ENCODE measurements around the gene FAM120A.
"Not testable (repeated sequence)": the region's sequence is repeated elsewhere in the genome, so short reads cannot be mapped to it uniquely, and the experiment has no call there.

Gene FAM120A

DNA sequence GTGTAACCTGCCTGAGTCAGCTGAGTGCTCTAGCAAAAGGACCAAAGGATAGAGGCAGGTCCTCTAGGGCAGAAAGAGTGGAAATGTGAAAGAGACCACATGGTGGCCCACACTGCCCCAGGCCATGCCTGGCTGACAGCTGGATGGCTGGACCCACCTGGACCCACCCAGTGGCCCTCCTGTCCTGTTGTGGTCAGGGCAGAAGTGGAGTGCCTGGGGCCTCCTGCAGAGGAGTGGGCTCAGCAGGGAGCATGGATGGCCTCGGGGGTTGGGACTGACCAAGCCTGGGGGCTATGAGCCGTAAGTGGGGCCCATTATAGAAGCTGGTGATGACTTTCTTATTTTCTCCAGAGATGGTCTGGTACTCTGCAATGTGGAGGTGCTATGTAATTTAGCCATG lies 57.6 kb downstream of the FAM120A start:
- no peak for DNase-seq (ENCODE audit: low read depth in 2 of 2)

DNA sequence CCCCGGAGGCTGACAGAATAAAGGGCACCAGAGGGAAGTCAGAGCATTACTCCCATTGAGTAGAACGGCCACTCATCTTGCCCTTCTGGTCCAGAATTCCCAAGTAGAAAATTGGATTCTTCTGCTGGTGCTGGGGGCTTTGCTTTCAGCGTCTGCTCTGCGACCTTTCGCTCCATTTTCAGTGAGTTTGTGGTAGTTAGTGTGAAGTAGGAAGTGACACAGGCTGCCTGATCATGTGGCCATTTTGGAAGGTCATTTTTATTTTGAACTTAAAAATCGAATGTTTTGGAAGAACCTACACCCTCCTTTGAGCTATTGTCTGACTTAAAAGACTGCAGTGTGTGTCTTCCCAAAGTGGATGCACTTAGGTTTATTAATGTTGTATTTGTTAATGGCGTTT lies 58.6 kb downstream of the FAM120A start:
- no peak for DNase-seq (ENCODE audit: low read depth in 2 of 2)

DNA sequence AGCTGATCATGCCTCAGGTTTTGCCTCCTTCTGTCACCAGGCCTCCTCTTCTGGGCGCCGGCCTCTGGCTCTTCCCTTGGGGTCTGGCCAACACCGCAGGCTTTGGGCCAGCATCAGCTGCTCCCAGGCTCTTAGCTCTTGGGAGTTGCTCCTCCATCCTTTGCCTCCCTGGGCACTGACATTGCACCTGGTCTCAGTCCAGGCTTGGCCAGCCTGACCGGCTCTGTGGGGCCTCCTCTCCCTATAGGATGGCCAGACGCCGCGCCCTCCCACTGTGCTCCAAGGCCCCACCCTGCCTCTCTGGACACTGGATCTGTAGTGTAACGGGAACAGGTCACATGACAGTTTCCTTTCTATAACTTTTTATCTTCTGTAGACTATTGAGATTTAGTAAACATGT lies 59.7 kb downstream of the FAM120A start:
- DNase-seq (ENCODE audit: low read depth in 2 of 2): not testable (repeated sequence)

DNA sequence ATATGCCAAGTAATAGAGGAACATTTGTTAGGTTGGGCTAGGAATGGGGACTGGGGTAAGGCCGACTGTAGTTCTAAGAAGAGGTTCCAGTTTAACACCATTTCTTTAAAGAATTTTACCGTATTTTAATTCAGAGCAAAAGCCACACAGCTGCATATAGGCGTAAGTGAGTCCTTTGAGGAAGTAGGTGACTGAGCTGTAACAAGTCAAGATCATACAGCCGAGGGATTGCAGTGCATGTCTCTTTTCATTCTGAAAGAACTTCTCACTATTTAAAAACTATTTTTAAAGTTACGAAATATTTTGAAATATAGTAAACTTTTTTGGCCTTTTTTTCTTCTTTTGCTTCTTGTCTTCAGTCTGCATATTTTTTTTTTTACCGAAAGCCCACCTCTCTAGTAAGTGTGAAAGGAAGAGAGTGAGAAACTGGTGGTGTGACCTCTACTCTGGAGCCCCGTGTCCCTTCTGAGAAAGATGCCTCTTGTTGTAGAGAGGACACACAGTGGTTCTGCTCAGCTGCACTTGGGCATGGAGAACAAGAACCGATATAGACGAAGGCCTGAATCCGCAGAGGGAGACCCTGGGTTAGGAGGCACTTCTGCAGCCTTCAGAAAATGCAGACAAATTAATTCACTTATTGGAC lies 60.8 kb downstream of the FAM120A start:
- not testable (repeated sequence) for DNase-seq (ENCODE audit: low read depth in 2 of 2)

DNA sequence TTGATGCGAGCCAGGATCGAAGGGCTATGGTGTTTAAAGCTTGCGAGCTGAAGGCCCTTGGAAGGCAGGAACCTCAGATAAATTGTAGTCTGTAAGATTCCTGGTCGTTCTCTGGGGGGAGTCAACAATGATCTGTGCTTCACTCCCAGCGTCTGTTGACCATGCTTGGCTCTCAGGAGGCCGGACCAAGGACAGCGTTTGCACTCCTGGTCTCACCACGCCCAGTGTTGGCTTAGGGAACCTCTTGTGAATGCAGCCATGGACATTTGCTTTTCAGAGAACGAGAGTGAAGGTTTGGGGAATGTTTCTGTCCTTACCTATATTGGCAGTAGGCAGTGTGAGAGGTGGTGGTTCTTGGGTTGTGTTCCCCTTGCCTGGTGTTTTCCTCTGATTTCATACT lies 62.1 kb downstream of the FAM120A start:
- DNase-seq (ENCODE audit: low read depth in 2 of 2): no peak

DNA sequence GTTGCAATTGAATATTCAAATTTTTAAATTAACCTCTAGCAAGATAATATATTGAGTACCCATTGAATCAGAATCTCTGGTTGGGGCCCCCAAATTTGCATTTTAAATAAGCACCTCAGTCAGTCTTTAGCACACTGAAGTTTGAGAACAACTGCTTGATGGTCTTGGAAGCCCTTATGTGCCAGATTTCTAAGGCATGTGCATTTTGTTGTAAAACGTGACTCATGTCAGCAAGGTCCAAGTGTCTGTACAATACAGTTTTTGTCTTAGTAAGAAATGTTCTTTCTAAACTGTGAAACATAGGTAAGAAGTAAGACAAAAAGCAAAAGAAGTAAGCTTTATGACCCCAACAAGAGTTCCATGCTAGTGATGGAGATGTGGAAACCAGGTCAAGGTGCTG lies 65.8 kb downstream of the FAM120A start:
- DNase-seq (ENCODE audit: low read depth in 2 of 2): no peak

DNA sequence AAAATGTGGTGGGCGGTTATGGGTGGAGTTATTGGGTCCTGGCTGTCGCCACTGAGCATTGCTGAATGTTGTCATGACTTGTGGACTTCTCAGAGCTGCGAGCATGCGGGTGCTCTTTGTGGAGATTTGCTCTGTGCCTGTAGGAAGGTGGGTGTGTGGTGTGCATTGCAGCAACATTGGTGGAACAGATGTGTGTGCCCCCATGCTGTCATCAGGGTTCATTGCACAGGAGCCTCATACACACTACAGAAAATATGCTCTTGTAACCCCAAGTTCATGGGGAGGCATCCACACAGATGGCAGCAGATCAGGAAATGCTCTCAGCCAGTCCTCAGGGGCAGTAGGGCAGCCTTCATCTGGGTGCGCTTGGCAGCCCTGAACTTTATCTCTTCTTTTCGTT lies 69.0 kb downstream of the FAM120A start:
- no peak for DNase-seq (ENCODE audit: low read depth in 2 of 2)

DNA sequence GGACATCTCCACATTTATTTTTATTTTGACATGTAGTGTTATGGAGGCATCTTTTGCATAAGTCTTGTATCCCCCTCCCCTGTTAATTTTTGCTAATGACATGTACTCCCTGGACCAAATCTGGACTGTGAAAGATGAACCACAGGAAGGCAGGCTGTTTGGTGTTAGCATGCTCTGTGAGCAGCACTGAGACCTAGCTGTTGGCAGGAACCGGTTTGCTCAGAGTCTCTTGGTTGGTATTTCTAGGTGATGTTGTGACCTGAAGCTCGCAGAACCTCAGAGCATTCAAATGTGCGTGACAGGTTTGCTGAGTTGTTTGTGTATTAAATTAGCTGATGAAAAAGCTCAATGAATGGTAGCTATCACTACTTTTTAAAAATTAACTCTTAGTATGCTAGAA lies 71.3 kb downstream of the FAM120A start:
- no peak for DNase-seq (ENCODE audit: low read depth in 2 of 2)

DNA sequence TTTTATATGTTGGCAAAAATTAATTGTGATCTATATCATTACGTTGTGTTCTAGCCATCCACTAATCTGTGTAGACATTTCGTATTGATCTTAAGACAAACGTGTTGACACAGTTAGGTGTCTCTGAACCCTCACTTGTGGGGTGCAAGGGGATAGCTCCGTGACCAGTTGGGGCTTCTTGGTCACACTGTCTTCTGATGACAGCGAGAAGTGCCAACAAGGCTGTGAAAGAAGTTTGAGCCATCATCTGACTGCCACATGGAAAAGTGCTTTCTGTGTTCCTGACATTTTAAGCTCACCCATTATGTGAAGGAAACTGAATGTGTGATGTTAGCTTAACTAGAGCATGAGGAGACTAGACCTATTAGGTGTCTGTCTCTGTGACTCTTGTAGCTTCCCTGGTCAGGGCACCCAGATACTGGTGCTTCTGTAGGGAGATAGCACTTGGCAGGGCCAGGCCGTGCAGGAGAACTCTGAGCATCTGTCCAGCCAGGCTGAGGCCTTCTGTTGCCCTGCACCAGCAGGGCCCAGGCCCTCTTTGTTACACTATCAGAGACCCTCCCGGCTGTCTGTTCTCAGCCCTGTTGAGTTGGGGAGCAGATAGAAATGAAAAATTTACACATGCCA lies 72.1 kb downstream of the FAM120A start:
- no peak for DNase-seq (ENCODE audit: low read depth in 2 of 2)

DNA sequence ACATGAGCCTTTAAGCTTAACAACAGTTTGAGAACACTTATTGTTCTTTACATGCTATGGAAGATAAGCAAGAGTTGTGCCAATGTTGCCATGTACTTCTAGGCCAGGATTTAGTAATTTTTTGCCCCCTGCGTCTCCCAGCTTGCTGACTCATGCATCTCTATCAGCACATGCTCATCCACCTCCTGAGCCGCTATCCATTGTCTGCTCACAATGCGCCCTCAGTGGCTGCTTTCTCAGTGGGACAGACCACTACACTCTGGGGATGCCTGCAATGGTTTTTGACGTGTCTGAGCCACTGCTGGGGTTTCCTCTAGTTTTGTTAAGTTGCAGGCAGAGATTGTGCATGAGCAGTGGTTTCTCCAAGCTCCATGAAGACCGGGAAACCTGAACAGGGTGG lies 74.0 kb downstream of the FAM120A start:
- DNase-seq (ENCODE audit: low read depth in 2 of 2): no peak

DNA sequence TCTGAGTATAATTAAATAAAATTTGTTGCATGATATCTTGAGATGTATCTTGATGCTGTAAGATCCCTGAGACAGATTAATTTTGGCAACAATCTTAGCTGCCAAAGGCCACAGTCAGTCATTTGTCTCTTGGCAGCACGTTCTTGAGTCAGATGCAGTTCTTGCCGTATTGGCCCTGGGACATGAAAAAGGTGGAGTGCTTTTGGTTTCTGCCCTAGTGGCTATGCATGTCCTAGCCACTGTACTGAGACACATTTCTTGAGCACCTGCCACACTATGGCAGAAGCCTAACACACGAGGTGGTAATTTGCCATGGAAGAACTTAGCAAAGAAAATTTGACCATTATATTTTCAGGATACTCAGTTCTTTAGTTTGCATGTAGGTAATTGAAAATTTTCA lies 79.9 kb downstream of the FAM120A start:
- no peak for DNase-seq (ENCODE audit: low read depth in 2 of 2)

DNA sequence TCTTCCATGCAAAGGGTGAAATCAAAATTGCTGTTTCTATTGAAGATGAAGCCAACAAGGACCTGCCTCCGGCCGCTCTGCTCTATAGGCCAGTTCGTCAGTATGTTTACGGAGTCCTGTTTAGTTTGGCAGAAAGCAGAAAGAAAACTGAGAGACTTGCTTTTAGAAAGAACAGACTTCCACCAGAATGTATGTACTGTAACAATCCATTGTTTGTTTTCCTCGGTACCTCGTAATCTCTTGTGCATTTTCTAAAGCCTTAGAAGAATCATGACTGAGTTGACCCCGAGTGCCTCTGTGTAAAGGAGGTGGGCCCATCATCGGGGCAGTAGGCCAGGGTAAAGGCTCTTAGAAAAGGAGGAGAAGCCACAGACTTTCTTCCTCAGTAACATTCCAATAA lies 80.7 kb downstream of the FAM120A start:
- no peak for DNase-seq (ENCODE audit: low read depth in 2 of 2)

DNA sequence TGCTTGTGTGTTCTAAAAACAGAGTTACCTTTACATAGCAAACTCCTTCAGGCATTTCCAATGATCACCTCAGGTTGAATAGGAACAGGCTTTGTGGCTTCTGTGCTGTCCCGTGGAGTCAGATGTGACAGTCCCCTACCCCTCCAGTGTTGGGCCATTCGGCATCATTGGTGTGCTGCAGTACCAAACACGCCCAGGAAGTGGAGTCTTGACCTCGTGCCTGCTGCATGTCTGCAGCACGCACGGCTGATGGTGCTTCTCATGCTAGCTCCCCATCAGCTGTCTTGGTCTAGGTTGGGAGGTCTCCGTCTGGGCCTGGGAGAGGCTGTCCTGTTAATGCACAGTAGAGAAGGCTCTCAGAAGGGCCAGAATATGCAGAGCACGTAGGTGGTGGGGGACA lies 82.4 kb downstream of the FAM120A start:
- no peak for DNase-seq (ENCODE audit: low read depth in 2 of 2)

DNA sequence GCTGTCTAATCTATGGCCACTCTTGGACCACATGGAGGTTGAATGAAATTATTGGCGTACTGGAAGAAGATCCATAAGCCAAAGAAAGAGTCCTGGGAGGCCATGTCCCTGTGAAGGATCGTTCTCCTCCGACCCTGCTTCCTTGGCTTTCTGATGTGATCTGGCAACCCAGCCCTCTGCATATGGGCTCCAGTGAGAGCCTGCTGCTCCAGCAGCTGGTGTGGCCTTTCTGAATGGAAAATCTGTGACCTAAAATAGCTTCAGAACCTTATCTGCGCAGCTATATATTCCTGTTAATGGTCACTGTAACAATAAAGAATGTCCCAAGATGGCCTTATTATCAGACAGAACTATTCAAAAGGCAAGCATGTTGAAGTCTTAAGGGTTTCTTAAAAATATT lies 84.7 kb downstream of the FAM120A start:
- no peak for DNase-seq (ENCODE audit: low read depth in 2 of 2)

DNA sequence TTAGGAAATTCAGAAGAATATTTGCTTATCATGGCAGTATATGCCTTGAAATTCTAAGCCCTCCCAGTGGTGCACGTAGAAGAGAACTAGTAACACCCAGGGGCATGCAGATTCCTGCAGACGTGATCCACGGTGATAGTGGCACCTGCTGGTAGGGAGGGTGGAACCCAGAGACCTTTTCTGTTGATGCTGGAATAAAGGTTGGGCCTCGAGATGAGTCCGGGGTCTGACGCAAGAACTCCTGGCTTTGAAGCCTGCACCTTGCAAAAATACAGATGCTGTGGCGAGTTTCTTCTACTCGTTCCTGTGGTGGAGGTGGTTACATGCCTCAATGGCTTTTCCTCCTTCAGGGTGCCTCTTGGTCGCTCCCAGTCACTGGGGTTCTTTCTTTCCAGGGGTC lies 85.4 kb downstream of the FAM120A start:
- DNase-seq (ENCODE audit: low read depth in 2 of 2): no peak

DNA sequence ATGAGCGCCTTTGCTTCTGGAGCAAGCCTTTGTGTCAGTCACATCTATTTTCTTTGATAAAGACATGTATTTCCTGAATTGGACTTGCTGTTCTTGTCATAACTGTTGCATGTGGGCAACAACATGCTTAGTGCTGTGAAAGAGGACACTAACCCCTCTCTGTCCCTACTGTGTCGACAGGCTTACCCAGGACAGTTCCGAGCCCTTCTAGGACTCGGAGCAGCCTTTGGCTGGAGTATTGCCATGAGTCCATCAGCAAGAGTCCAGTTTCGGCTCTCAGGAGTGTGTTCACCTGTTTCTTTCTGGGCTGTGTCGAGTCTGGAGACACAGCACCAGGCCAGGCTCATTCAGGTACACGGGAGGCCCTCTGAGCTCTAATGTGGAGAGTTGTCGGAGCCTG lies 88.8 kb downstream of the FAM120A start:
- DNase-seq (ENCODE audit: low read depth in 2 of 2): no peak

DNA sequence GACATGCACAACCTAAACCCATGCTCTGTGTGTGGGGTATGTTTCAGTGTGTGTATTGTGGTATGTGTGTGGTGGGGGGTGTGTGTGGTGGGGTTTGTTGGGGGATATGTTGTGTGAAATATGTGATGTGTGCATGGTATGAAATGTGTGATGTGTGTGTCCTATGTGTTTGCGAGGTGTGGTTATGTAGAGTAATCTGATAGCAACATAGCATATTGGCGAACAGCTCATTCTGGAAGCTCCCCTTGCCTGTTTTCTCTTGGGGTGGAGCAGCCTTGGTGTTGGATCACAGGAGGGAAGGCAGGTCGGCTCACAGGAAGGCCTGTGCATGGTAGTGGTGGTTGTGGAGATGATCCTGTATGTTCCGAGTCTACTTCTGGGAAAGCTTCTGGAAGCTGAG lies 89.5 kb downstream of the FAM120A start:
- no peak for DNase-seq (ENCODE audit: low read depth in 2 of 2)

DNA sequence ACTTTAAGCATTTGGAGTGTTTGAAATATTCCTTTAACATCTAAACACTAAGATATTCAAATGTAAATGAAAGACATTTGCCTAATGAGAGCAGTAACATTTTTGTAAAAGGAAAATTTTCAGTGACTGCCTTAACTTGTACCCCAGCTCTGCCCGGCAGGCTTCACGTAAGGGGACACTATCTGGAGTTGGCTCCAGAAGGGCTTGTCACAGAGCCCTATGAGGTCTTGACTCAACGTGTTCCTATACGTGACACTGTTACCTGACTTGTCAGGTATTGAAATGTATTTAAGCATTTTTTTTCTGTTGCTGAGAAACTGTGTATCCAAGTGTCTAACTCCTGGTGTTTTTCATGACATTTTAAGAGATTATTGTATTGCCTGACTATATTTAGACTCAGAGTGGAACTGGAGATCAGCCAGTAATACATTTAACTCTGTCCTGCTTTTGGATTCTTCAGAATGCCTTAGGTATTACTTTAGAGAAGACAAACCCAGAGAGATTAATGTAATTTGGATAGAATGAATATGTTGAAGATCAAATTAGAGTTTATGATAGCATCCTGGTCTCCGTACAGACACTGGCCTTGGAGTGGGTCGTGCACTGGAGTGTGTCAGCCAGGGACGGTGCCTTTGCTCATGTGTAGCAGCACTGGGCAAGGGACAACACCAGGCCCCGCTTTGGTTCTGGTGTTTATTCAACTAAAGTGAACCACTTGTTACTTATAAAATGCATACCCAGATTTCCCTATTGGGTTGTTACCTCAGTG lies 90.3 kb downstream of the FAM120A start:
- DNase-seq (ENCODE audit: low read depth in 2 of 2): no peak

DNA sequence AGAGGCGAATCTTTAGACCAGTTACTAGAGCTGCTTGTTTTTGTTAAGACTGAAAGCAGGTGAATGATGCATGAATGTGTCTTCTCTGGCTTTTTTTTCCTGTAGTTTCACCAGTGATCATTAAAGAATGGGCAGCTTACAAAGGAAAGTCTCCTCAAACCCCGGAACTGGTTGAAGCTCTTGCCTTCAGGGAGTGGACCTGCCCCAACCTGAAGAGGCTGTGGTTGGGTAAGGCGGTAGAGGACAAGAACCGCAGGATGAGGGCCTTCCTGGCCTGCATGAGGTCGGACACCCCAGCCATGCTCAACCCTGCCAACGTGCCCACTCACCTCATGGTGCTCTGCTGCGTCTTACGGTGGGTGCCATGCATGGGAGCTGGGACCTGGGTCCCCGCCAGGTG lies 91.6 kb downstream of the FAM120A start:
- DNase-seq (ENCODE audit: low read depth in 2 of 2): no peak

DNA sequence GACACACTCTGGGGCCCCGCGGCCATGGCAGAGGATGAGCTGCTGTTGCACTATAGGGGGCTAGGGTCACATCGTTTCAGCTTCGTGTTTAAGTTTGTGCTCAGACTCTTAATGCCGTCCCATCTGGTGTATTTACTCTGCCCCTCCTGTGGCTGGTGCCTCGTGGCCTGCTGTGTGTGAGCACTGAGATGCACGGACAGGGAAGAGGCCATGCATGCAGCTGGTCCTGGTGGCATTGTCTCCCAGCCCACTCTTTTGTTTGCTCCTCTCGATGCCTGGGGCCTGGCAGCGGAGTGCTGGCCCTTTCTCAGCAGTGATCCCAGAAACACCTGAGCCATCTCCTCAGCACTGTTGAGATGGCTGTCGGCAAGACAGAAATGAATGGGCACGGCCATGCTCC lies 94.9 kb downstream of the FAM120A start:
- DNase-seq (ENCODE audit: low read depth in 2 of 2): no peak

DNA sequence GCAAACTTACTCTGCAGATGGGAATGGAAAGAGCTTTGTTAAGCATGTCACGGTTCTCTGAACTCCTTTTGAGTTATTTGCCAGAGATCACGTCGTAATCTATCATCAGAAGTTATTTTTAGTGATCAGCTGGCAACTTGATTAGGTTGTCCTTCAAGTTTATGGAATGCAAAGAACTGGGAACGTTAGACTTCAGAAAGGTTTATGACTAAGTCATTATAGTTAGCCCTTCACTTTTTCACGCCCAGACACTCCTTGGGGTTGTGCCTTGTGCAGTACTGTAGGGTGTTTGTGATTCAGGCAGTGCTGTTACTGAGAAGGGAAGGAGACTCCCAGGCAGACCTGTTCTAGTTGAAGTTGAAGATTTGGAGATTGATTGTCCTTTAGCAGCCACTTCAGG lies 98.1 kb downstream of the FAM120A start:
- no peak for DNase-seq (ENCODE audit: low read depth in 2 of 2)

DNA sequence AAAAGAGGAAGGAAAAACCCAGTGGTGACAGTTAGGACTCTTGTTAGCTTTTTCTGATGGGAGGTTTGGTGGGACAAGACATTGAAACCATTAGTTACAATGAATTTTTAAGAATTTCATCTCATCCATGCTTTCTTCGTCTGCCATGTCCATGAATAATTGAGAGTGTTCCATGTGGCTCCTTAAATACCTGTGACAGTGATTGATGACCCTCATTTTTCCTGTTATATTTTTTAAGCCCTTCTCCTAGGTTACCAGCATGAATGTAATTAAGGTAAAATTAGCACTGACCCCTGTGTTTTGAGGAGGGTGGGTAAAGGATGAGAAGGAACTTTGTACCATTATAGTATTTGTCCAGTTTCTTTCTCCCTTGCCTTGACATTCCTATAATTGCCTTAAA lies 101.4 kb downstream of the FAM120A start:
- DNase-seq (ENCODE audit: low read depth in 2 of 2): no peak

DNA sequence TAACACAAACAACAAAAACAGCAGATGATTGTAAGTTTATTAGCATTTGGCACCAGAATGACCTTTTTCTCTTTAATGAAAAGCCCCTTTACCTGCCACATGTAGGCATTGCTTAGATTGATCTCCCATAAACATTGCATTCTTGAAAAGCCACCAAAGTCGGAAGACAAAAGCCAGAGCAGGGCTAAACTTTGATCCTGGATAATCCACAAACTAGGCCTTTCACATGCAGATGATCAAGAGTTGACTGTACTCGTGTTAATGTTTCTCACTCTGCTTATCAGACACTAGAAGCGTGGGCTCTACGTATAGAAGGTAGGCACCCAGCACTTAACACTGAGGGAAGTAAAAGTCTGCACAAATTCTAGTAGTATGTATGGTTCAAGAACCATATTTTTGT lies 103.9 kb downstream of the FAM120A start:
- no peak for DNase-seq (ENCODE audit: low read depth in 2 of 2)

Data from stimulated activated CD8-positive, alpha-beta memory T cell treated with anti-CD3 and anti-CD28 coated beads, Interleukin-7, amount 100 ng/mL, for 4 hours (primary cell).